Loucy (cell line): ENCODE data around the gene LUC7L.
"Not testable (repeated sequence)": the region's sequence is repeated elsewhere in the genome, so short reads cannot be mapped to it uniquely, and the experiment has no call there.

Experiments used
- H2AFZ ChIP-seq: fragments of 200-600 bp; sonication (generic); 2 replicates; pipeline ENCODE4 v1.6.0; 2016; ENCODE audit warnings: antibody characterized with exemption, mild to moderate bottlenecking, low read length, moderate library complexity
- H3F3A ChIP-seq: fragments of 200-600 bp; 2 replicates; pipeline ENCODE4 v1.6.0; 2016; ENCODE audit warnings: antibody characterized with exemption, low read depth, mild to moderate bottlenecking
- H3K27me3 ChIP-seq: fragments of 200-600 bp; sonication (generic); 2 replicates; pipeline ENCODE4 v1.6.1; 2014; ENCODE audit warnings: low read length, mild to moderate bottlenecking; ENCODE audit not compliant: insufficient read depth, poor library complexity, severe bottlenecking
- H3K36me3 ChIP-seq: fragments of 200-600 bp; sonication (generic); 2 replicates; pipeline ENCODE4 v1.6.1; 2016; ENCODE audit warnings: low read length; ENCODE audit not compliant: insufficient read depth
- H3K4me1 ChIP-seq: fragments of 200-600 bp; sonication (generic); 2 replicates; pipeline ENCODE4 v1.5.1; 2014; ENCODE audit warnings: low read length, mild to moderate bottlenecking; ENCODE audit not compliant: insufficient read depth, poor library complexity, severe bottlenecking
- H3K4me2 ChIP-seq: fragments of 200-600 bp; sonication (generic); 2 replicates; pipeline ENCODE4 v1.6.0; 2014; ENCODE audit warnings: antibody characterized with exemption, low read length, low read depth, mild to moderate bottlenecking; ENCODE audit not compliant: poor library complexity, severe bottlenecking
- H3K4me3 ChIP-seq: fragments of 200-600 bp; sonication (generic); 2 replicates; pipeline ENCODE4 v1.5.1; 2014; ENCODE audit warnings: low read length, mild to moderate bottlenecking, mixed read lengths; ENCODE audit not compliant: poor library complexity, severe bottlenecking
- H3K79me2 ChIP-seq: fragments of 200-600 bp; sonication (generic); 2 replicates; pipeline ENCODE4 v1.6.1; 2014; ENCODE audit warnings: low read length; ENCODE audit not compliant: insufficient read depth
- H3K9ac ChIP-seq: fragments of 200-600 bp; sonication (generic); 2 replicates; pipeline ENCODE4 v1.6.0; 2014; ENCODE audit warnings: mild to moderate bottlenecking, low read depth, low read length, moderate library complexity; ENCODE audit not compliant: poor library complexity, severe bottlenecking
- H3K9me2 ChIP-seq: fragments of 200-600 bp; sonication (generic); replicated peaks from 2 replicates; pipeline ENCODE4 v1.6.1; 2016; ENCODE audit warnings: low read depth, low read length, mixed read lengths
- H3K9me3 ChIP-seq: fragments of 200-600 bp; sonication (generic); 2 replicates; pipeline ENCODE4 v1.6.1; 2014; ENCODE audit warnings: mild to moderate bottlenecking, antibody characterized with exemption, low read length, low read depth; ENCODE audit not compliant: insufficient read depth
- H4K20me1 ChIP-seq: fragments of 200-600 bp; sonication (generic); 2 replicates; pipeline ENCODE4 v1.6.0; 2014; ENCODE audit warnings: antibody characterized with exemption, low read length, mild to moderate bottlenecking; ENCODE audit not compliant: insufficient read depth, poor library complexity, severe bottlenecking
- TF ChIP-seq, protein P1 (sequence below): fragments of 200-600 bp; sonication (generic); conservative IDR thresholded peaks from 2 replicates; pipeline ENCODE4 v1.5.1; 2014; ENCODE audit warnings: mild to moderate bottlenecking, antibody characterized with exemption, low read length

The LUC7L gene

DNA sequence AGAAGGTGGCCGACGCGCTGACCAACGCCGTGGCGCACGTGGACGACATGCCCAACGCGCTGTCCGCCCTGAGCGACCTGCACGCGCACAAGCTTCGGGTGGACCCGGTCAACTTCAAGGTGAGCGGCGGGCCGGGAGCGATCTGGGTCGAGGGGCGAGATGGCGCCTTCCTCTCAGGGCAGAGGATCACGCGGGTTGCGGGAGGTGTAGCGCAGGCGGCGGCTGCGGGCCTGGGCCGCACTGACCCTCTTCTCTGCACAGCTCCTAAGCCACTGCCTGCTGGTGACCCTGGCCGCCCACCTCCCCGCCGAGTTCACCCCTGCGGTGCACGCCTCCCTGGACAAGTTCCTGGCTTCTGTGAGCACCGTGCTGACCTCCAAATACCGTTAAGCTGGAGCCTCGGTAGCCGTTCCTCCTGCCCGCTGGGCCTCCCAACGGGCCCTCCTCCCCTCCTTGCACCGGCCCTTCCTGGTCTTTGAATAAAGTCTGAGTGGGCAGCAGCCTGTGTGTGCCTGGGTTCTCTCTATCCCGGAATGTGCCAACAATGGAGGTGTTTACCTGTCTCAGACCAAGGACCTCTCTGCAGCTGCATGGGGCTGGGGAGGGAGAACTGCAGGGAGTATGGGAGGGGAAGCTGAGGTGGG lies 55.9 kb downstream of the LUC7L start:
- H3K79me2 ChIP-seq, H3K27me3 ChIP-seq, H3K36me3 ChIP-seq, H3K9me3 ChIP-seq, H4K20me1 ChIP-seq, H3F3A ChIP-seq, H3K9ac ChIP-seq, H3K9me2 ChIP-seq, H2AFZ ChIP-seq, H3K4me3 ChIP-seq, H3K4me1 ChIP-seq, H3K4me2 ChIP-seq: not testable (repeated sequence)

DNA sequence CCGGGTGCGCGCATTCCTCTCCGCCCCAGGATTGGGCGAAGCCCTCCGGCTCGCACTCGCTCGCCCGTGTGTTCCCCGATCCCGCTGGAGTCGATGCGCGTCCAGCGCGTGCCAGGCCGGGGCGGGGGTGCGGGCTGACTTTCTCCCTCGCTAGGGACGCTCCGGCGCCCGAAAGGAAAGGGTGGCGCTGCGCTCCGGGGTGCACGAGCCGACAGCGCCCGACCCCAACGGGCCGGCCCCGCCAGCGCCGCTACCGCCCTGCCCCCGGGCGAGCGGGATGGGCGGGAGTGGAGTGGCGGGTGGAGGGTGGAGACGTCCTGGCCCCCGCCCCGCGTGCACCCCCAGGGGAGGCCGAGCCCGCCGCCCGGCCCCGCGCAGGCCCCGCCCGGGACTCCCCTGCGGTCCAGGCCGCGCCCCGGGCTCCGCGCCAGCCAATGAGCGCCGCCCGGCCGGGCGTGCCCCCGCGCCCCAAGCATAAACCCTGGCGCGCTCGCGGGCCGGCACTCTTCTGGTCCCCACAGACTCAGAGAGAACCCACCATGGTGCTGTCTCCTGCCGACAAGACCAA lies 56.8 kb downstream of the LUC7L start, which contains the start of gene HBA2:
HBA2 (plus strand) TSS at position 503 of the 568 bp plus-strand sequence; CDS start at position 540, 37 bp downstream.
- H3K9ac ChIP-seq, H3K4me2 ChIP-seq, H4K20me1 ChIP-seq: not testable (repeated sequence)

DNA sequence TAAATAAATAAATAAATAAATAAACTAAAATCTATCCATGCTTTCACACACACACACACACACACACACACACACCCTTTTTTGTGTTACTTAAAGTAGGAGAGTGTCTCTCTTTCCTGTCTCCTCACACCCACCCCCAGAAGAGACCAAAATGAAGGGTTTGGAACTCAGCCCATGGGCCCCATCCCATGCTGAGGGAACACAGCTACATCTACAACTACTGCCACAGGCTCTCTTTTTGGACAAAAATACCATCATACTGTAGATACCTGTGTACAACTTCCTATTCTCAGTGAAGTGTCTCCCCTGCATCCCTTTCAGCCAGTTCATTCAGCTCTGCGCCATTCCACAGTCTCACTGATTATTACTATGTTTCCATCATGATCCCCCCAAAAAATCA lies 58.5 kb downstream of the LUC7L start:
- Histone ChIP-seq H3K4me1 (peaks cover 8% of the 10 kb centered on the region), H3K9ac (no peak overlapping the region), H3F3A (no peaks in the 10 kb centered on the region), H3K4me2 (no peak overlapping the region), H3K36me3 (no peaks in the 10 kb centered on the region), H3K79me2 (no peaks in the 10 kb centered on the region), H3K4me3 (no peak overlapping the region), H3K27me3 (no peaks in the 10 kb centered on the region), H3K9me2 (no peaks in the 10 kb centered on the region), H3K9me3 (no peaks in the 10 kb centered on the region), H4K20me1 (no peaks in the 10 kb centered on the region), H2AFZ (no peak overlapping the region)
- TF ChIP-seq, protein P1, sequence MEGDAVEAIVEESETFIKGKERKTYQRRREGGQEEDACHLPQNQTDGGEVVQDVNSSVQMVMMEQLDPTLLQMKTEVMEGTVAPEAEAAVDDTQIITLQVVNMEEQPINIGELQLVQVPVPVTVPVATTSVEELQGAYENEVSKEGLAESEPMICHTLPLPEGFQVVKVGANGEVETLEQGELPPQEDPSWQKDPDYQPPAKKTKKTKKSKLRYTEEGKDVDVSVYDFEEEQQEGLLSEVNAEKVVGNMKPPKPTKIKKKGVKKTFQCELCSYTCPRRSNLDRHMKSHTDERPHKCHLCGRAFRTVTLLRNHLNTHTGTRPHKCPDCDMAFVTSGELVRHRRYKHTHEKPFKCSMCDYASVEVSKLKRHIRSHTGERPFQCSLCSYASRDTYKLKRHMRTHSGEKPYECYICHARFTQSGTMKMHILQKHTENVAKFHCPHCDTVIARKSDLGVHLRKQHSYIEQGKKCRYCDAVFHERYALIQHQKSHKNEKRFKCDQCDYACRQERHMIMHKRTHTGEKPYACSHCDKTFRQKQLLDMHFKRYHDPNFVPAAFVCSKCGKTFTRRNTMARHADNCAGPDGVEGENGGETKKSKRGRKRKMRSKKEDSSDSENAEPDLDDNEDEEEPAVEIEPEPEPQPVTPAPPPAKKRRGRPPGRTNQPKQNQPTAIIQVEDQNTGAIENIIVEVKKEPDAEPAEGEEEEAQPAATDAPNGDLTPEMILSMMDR, result no peak

More for the DNA sequence above, 56.8 kb downstream of the LUC7L start, which contains the start of gene HBA2:
- H3K79me2 ChIP-seq, H3K9me2 ChIP-seq, H3K27me3 ChIP-seq, H3K4me3 ChIP-seq, H3K4me1 ChIP-seq, H3K9me3 ChIP-seq, H3F3A ChIP-seq, H3K36me3 ChIP-seq, H2AFZ ChIP-seq: not testable (repeated sequence)

DNA sequence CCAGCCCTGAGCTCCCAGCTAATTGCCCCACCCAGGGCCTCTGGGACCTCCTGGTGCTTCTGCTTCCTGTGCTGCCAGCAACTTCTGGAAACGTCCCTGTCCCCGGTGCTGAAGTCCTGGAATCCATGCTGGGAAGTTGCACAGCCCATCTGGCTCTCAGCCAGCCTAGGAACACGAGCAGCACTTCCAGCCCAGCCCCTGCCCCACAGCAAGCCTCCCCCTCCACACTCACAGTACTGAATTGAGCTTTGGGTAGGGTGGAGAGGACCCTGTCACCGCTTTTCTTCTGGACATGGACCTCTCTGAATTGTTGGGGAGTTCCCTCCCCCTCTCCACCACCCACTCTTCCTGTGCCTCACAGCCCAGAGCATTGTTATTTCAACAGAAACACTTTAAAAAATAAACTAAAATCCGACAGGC lies 59.2 kb downstream of the LUC7L start:
- not testable (repeated sequence) for H3K9me3 ChIP-seq, H3K79me2 ChIP-seq, H3K4me1 ChIP-seq, H3F3A ChIP-seq, H4K20me1 ChIP-seq, H3K4me3 ChIP-seq, H3K9ac ChIP-seq, H3K36me3 ChIP-seq, H3K27me3 ChIP-seq, H2AFZ ChIP-seq, H3K9me2 ChIP-seq, H3K4me2 ChIP-seq
